Pancreas (tissue), 10 donors: ENCODE data around the gene ABCC1. TPM values are rescaled to one million over a fixed set of nuclear protein-coding genes. Genes with fewer than 3 reads are reported as not detected.

ENCODE experiments used
- ATAC-seq, 4 donors: fragments of 200-7000 bp; cut with Tn5 transposase; one replicate each; pipeline versions ENCODE4 v1.8.0 to v1.9.1; 2020; ENCODE audit warnings: mild to moderate bottlenecking in 4 of 4, moderate library complexity in 4 of 4
- DNase-seq, 6 donors: peaks; one replicate each; pipeline ENCODE4 v3.0.0-alpha.2; 2020
- FAIRE-seq: peaks from 2 replicates; lab custom pipeline; 2012; peaks lifted over from hg19 to GRCh38; lab: Jason Lieb, UNC
- H3K27ac ChIP-seq, 4 donors: fragments of 200-600 bp; sonication (generic); 1 replicate in 3 of 4; 2 replicates in 1 of 4; pipeline versions ENCODE4 v1.5.0 to v1.8.0; 2020
- H3K27me3 ChIP-seq, 4 donors: fragments of 200-600 bp; one replicate each; pipeline ENCODE4 v1.8.0; 2021
- H3K36me3 ChIP-seq, 3 donors: fragments of 200-600 bp; sonication (generic) in 1 of 3; one replicate each; pipeline versions ENCODE4 v1.5.0 to v1.8.0; 2020 to 2021
- H3K4me1 ChIP-seq, 3 donors: fragments of 200-600 bp; one replicate each; pipeline ENCODE4 v1.8.0; 2021
- H3K4me3 ChIP-seq, 4 donors: fragments of 200-600 bp; sonication (generic) in 2 of 4; one replicate each; pipeline versions ENCODE4 v1.5.0 to v1.8.0; 2020 to 2021
- H3K9me3 ChIP-seq, 4 donors: fragments of 200-600 bp; one replicate each; pipeline ENCODE4 v1.8.0; 2021
- WGBS, 2 donors: extraction: QIAGEN DNeasy Blood & Tissue Kit; methylation state at CpG; one replicate each; pipeline ENCODE4 v1.1.7; 2013; 5-methylcytosine and 5-hydroxymethylcytosine counted together
- intact Hi-C, 3 donors: fragments of 100-400 bp; cut with DNase I; formaldehyde crosslinking; loops; one replicate each; pipeline versions ENCODE4 v1.11.1 to v1.14.2; 2022
- polyA plus RNA-seq, 2 donors: library from polyadenylated mRNA; stranded (reverse); fragments of 200-250 nt; gene quantifications; one replicate each; pipeline ENCODE4 v1.2.3, GENCODE V29; 2013
- total RNA-seq, 6 donors: library from RNA; stranded (reverse); fragmentation: NEBNext Ultra II Directional in 4 of 6; extraction: Animal tissue kit (Norgen Biotek cat#: 25700) in 4 of 6; gene quantifications; one replicate each; pipeline versions ENCODE4 v1.2.1 to v1.2.4, GENCODE V29; 2021 to 2023
- TF ChIP-seq, protein P1 (sequence below), 4 donors: fragments of 200-600 bp; sonication (generic) in 3 of 4; IDR thresholded peaks; one replicate each; pipeline versions ENCODE4 v1.5.0 to v1.8.0; 2021; ENCODE audit warnings: antibody characterized with exemption in 4 of 4
- donor health status: healthy with polysubstance abuse.
- donor health status: DM: no; HTN: no; CAD: no; lungs with moderate emphysema.
- donor health status: DM: no; HTN: no; CAD: no.
- donor health status: control.
- donor health status: control.
- donor health status: Bipolar disorder and iron deficiency.
- donor health status: DM: yes; HTN: yes; CAD: no.
- donor health status: DM: no; HTN: no; CAD: no.
- donor health status: DM: no; HTN: no; CAD: no.
- donor health status: DM: yes; HTN: yes; CAD: no.

ABCC1 gene
- total and polyA plus RNA-seq, 8 donors = 8.5 to 16.8 (median 12.0) TPM

DNA sequence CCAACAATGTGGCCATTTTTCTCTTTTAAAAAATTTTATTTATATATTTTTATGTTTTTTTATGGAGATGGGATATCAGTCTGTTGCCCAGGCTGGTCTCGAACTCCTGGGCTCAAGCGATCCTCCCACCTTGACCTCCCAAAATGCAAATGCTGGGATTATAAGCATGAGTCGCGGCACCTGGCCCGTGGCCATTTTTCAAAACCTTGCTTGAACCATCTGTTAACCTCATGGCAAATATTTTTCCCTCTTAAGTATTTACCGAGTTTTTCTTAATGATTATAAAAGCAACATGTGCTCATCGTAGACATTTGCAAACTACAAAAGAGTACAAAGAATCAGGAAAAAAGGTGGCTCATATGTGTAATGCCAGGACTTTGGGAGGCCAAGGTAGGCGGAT lies 146.2 kb downstream of the ABCC1 start:
- Histone ChIP-seq H3K4me3 (no peak overlapping the region), H3K9me3 (no peaks in the 10 kb centered on the region), H3K27ac (no peak overlapping the region), H3K27me3 (no peaks in the 10 kb centered on the region), H3K36me3 (no peaks in the 10 kb centered on the region), H3K4me1 (peaks cover 29 to 32% (median 29%) of the 10 kb centered on the region in 3 donors)
- intact Hi-C loops = no loop called here
- FAIRE-seq = no peak
- ATAC-seq = no peak
- WGBS, 2 donors = 58 to 61% methylated on average over 8 of the region's 8 CpGs
- DNase-seq = no peak
- TF ChIP-seq, protein P1, sequence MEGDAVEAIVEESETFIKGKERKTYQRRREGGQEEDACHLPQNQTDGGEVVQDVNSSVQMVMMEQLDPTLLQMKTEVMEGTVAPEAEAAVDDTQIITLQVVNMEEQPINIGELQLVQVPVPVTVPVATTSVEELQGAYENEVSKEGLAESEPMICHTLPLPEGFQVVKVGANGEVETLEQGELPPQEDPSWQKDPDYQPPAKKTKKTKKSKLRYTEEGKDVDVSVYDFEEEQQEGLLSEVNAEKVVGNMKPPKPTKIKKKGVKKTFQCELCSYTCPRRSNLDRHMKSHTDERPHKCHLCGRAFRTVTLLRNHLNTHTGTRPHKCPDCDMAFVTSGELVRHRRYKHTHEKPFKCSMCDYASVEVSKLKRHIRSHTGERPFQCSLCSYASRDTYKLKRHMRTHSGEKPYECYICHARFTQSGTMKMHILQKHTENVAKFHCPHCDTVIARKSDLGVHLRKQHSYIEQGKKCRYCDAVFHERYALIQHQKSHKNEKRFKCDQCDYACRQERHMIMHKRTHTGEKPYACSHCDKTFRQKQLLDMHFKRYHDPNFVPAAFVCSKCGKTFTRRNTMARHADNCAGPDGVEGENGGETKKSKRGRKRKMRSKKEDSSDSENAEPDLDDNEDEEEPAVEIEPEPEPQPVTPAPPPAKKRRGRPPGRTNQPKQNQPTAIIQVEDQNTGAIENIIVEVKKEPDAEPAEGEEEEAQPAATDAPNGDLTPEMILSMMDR (IDR thresholded peaks at IDR 0.05) = no peak

DNA sequence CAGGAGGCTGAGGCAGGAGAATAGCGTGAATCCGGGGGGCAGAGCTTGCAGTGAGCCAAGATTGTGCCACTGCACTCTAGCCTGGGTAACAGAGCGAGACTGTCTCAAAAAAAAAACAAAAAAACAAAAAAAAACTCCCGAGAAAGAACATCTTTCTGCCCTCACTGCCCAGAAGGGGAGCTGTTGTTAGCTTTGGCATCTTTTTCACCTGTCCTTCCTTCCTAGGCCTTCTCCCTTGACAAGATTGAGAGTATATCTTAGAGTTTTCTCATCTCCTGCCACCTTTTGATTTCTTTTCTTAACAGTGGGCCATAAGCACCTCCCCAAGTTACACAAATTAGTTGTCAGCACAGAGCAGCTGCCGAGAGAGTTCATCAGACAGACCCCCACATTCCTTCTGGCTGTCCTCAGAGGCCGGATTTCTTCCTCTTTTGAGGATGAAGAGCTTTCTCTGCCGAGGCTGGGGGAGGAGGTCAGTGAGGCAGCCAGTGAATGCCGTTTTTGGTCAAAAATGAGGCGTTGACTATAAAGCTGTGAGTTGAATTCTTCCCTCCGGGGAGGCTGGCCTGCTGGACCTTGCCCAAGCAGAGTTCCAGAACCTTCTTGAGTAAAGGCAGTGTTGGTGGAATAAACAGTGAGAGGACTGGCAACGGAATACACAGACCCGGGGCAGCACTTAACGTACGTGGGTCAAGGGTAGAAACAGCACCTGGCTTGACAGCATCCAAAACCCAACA lies 146.9 kb downstream of the ABCC1 start:
- ATAC-seq (peak in 3 of 4 donors; percentile 16 to 31 (median 30)), FAIRE-seq (no peak), DNase-seq (peak in 1 of 6 donors; percentile 29)
- intact Hi-C loops = no loop called here
- H3K36me3 ChIP-seq = no peaks in the 10 kb centered on the region
- H3K27me3 ChIP-seq = no peaks in the 10 kb centered on the region
- peaks cover 29 to 32% (median 29%) of the 10 kb centered on the region in 3 donors for H3K4me1 ChIP-seq
- WGBS, 2 donors = 34 to 37% methylated on average over 14 of the region's 14 CpGs
- no peak overlapping the region for H3K4me3 ChIP-seq
- peak overlapping the region in 3 of 4 donors; percentile 35 to 58 (median 47) for H3K27ac ChIP-seq
- H3K9me3 ChIP-seq = no peaks in the 10 kb centered on the region
- TF ChIP-seq, protein P1 (IDR thresholded peaks at IDR 0.05) = peak in 1 of 4 donors; percentile 12

DNA sequence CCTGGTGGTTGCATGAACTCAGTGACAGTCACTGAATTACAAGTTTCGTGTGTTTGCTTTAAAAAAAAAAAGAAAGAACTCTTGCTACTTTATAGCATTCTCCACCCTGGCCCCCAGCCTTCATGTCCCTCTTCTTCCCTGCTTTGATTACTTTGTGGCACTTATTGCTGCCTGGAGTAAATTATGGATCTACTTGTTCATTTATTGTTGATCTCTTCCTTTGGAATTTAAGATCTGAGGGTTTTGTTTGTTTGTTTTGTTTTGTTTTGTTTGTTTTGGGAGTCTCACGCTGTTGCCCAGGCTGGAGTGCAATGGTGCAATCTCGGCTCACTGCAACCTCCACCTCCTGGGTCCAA lies 147.4 kb downstream of the ABCC1 start:
- FAIRE-seq (no peak), ATAC-seq (no peak), DNase-seq (no peak)
- H3K36me3 ChIP-seq = no peaks in the 10 kb centered on the region
- TF ChIP-seq, protein P1 (IDR thresholded peaks at IDR 0.05) = no peak
- H3K4me3 ChIP-seq = no peak overlapping the region
- 33 to 37% methylated on average over 3 of the region's 3 CpGs for WGBS, 2 donors
- peaks cover 29 to 32% (median 29%) of the 10 kb centered on the region in 3 donors for H3K4me1 ChIP-seq
- H3K27ac ChIP-seq = peak overlapping the region in 3 of 4 donors; percentile 35 to 58 (median 47)
- intact Hi-C loops = no loop called here
- no peaks in the 10 kb centered on the region for H3K27me3 ChIP-seq
- no peaks in the 10 kb centered on the region for H3K9me3 ChIP-seq

DNA sequence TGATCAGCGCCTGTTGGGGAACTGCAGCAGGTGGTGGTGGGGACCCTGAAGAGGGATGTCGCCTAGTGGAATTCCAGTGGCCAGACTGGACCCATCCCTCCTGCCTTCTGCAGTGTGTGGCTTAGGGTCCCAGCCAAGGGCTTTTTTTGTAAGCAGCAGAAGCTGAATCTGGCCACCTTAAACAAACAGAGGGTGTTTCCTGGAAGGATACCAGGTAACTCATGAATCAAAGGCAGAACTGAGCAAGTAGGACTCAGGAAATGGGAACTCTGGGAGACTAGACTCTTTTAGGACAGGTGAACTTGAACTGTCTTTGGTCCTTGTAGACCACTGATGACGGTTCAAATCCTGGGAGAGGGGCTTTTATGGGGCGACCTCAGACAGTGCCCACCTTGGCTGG lies 149.9 kb downstream of the ABCC1 start:
- FAIRE-seq (no peak), DNase-seq (peak in 1 of 6 donors; percentile 26), ATAC-seq (peak; percentile 49 to 79 (median 74))
- TF ChIP-seq, protein P1 (IDR thresholded peaks at IDR 0.05) = no peak
- Histone ChIP-seq H3K27ac (peak overlapping the region in 3 of 4 donors; percentile 20 to 47 (median 43)), H3K4me3 (no peak overlapping the region), H3K9me3 (no peaks in the 10 kb centered on the region), H3K36me3 (no peaks in the 10 kb centered on the region), H3K27me3 (no peaks in the 10 kb centered on the region), H3K4me1 (peaks cover 19 to 25% (median 21%) of the 10 kb centered on the region in 3 donors)
- WGBS, 2 donors = 43 to 52% methylated on average over 4 of the region's 4 CpGs
- intact Hi-C loops = no loop called here

DNA sequence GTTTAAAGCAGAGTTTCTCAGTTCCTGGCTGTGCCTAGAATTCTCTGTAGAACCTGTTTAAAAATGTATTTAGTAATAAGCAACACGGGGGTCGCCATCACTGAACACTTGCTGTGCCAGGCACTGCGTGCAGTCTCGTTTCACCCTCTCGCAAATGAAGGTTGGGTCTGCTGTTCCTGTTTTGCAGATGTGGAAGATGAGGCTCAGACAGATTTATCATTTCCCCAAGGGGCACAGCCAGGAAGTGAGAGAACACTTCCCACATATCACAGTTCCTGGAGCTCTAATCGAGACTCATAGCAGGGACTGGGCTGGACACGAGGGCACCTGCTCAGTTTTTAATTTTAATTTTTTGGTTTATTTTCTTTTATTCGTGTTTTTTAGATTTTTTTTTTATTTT lies 151.2 kb downstream of the ABCC1 start:
- intact Hi-C loops = no loop called here
- no peak overlapping the region for H3K27ac ChIP-seq
- DNase-seq (peak in 1 of 6 donors; percentile 3), FAIRE-seq (no peak), ATAC-seq (no peak)
- no peak overlapping the region for H3K4me3 ChIP-seq
- WGBS, 2 donors = 83% methylated on average over 8 of the region's 8 CpGs
- H3K4me1 ChIP-seq = peaks cover 19 to 25% (median 21%) of the 10 kb centered on the region in 3 donors
- TF ChIP-seq, protein P1 (IDR thresholded peaks at IDR 0.05) = no peak
- no peaks in the 10 kb centered on the region for H3K36me3 ChIP-seq
- no peaks in the 10 kb centered on the region for H3K9me3 ChIP-seq
- no peaks in the 10 kb centered on the region for H3K27me3 ChIP-seq
